ENCODE results near the gene RAP1A.

RAP1A gene

DNA sequence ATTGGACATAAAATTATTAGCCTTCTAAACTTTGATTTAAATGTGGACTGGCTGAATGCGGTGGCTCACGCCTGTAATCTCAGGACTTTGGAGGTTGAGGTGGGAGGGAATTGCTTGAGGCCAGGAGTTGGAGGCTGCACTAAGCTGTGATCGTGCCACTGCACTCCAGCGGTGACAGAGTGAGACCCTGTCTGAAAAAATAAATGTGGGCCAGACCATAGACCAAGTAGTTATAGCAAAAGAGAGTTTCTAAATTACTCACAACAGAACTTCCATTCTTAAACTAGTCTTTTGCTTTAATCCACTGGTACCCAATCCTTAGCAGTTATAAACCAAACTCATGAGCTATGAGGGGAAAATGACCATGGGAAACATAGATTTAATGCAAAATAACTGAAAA, 35.2 kb downstream of the RAP1A start:
- peak; percentile 46 for DNase-seq (ENCODE audit: low spot score)
- no peak for TF ChIP-seq CTCF (IDR thresholded peaks at IDR 0.05; ENCODE audit: borderline replicate concordance, control extremely low read depth, extremely low read depth, insufficient read depth, missing control alignments)
- in situ Hi-C loops (cut with MboI; ENCODE audit: low sequenced_read_pairs, unreplicated experiment) = no loop called here

DNA sequence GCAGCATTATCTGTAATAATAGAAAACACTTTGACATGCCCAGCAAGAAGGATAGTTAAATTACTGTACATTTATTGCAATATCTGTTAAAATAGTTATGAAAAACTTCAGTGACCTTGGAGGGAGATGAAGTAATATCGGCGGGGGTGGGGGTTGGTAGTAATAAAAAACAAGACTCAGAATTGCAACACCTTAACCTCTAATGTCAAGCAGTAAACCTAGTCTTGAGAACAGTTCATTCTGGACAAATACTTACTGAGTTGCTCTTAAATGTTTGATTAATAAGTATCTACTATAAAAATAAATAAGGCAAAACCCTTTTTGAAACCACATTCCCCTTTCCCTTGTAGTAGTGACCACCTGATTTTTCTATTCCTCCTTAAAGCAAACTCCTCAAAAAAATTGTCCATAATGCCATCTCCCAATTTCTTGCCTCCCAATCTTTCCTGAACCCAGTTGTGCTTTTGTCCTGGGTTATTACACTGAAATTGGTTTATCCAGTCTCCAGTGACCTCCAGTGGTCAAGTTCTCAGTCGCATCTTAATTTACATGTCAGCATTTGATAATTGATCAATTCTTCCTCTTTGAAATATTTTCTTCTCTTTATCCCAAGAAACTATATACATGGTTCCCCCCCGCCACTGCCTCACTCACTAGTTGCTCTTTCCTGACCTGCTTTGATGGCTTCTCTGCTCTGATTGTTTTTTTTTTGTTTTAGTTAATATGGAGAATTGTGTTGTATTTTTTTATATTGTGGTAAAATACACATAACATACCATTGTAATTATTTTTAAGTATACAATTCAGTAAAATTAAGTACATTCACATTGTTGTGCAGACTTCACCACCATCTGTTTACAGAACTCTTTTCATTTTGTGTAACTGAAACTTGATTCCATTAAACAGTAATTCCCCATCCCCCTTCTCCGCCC, 36.8 kb downstream of the RAP1A start:
- DNase-seq (ENCODE audit: low spot score) = no peak
- TF ChIP-seq CTCF (IDR thresholded peaks at IDR 0.05; ENCODE audit: borderline replicate concordance, control extremely low read depth, extremely low read depth, insufficient read depth, missing control alignments) = peak; percentile 32
- in situ Hi-C loops (cut with MboI; ENCODE audit: low sequenced_read_pairs, unreplicated experiment) = no loop called here

GRCh38 chr1:111658622-111659021, 39.0 kb downstream of the RAP1A start:
- in situ Hi-C loops (cut with MboI; ENCODE audit: low sequenced_read_pairs, unreplicated experiment) = no loop called here

GRCh38 chr1:111660204-111661150, 40.9 kb downstream of the RAP1A start:
- DNase-seq (ENCODE audit: low spot score) = no peak
- in situ Hi-C loops (cut with MboI; ENCODE audit: low sequenced_read_pairs, unreplicated experiment) = loop anchor here (10.0 kb wide), 1 partner anchor 156 kb away; the partner anchor contains the start of genes ADORA3 and TMIGD3
- no peak for TF ChIP-seq CTCF (IDR thresholded peaks at IDR 0.05; ENCODE audit: borderline replicate concordance, control extremely low read depth, extremely low read depth, insufficient read depth, missing control alignments)

More at GRCh38 chr1:111658622-111659021, 39.0 kb downstream of the RAP1A start:
- DNase-seq (ENCODE audit: low spot score) = no peak
- no peak for TF ChIP-seq CTCF (IDR thresholded peaks at IDR 0.05; ENCODE audit: borderline replicate concordance, control extremely low read depth, extremely low read depth, insufficient read depth, missing control alignments)

GRCh38 chr1:111664652-111665051, 45.1 kb downstream of the RAP1A start:
- TF ChIP-seq CTCF (IDR thresholded peaks at IDR 0.05; ENCODE audit: borderline replicate concordance, control extremely low read depth, extremely low read depth, insufficient read depth, missing control alignments) = no peak
- DNase-seq (ENCODE audit: low spot score) = no peak
- in situ Hi-C loops (cut with MboI; ENCODE audit: low sequenced_read_pairs, unreplicated experiment) = loop anchor here (10.0 kb wide), 1 partner anchor 160 kb away; the partner anchor contains the start of genes ADORA3 and TMIGD3

GRCh38 chr1:111665497-111665896, 45.9 kb downstream of the RAP1A start:
- in situ Hi-C loops (cut with MboI; ENCODE audit: low sequenced_read_pairs, unreplicated experiment) = loop anchor here (10.0 kb wide), 1 partner anchor 161 kb away; the partner anchor contains the start of genes ADORA3 and TMIGD3
- TF ChIP-seq CTCF (IDR thresholded peaks at IDR 0.05; ENCODE audit: borderline replicate concordance, control extremely low read depth, extremely low read depth, insufficient read depth, missing control alignments) = no peak

More at GRCh38 chr1:111665497-111665896, 45.9 kb downstream of the RAP1A start:
- no peak for DNase-seq (ENCODE audit: low spot score)

Measured in GM13976 (cell line).